Calu3 (cell line): ENCODE results near the gene FASTKD3. TPM values are rescaled to one million over a fixed set of nuclear protein-coding genes. Genes with fewer than 3 reads are reported as not detected.

Source experiments
- BruUV-seq: library from RNA; stranded (reverse); fragments of 400-500 nt; replicated peaks from 2 replicates; lab custom pipeline; 2021; lab: Mats Ljungman, UMichigan
- CTCF ChIA-PET: fragments of 300-600 bp; sonication (Branson Sonifier 250); formaldehyde crosslinking; loops from one replicate; lab custom pipeline; 2022; ENCODE audit warnings: antibody characterized with exemption; lab: Charles Lee
- DNase-seq: peaks from one replicate; pipeline ENCODE4 v3.0.0; 2022
- H3K27ac Mint-ChIP-seq: one replicate; pipeline ENCODE4 v1.8.0; 2022; ENCODE audit warnings: mixed read lengths; ENCODE audit not compliant: unreplicated experiment
- H3K27me3 Mint-ChIP-seq: one replicate; pipeline ENCODE4 v1.8.0; 2022; ENCODE audit warnings: mixed read lengths; ENCODE audit not compliant: unreplicated experiment
- H3K36me3 Mint-ChIP-seq: one replicate; pipeline ENCODE4 v1.8.0; 2022; ENCODE audit warnings: mild to moderate bottlenecking, moderate library complexity, mixed read lengths; ENCODE audit not compliant: insufficient read depth, unreplicated experiment
- H3K4me1 Mint-ChIP-seq: one replicate; pipeline ENCODE4 v1.8.0; 2022; ENCODE audit warnings: mild to moderate bottlenecking, low read depth, mixed read lengths; ENCODE audit not compliant: unreplicated experiment
- H3K4me3 Mint-ChIP-seq: one replicate; pipeline ENCODE4 v1.8.0; 2022; ENCODE audit warnings: mild to moderate bottlenecking, low read depth, moderate library complexity, mixed read lengths; ENCODE audit not compliant: unreplicated experiment
- H3K9me3 Mint-ChIP-seq: one replicate; pipeline ENCODE4 v1.8.0; 2022; ENCODE audit warnings: low read depth, mixed read lengths; ENCODE audit not compliant: unreplicated experiment
- intact Hi-C: fragments of 100-400 bp; cut with micrococcal nuclease; formaldehyde crosslinking; loops from one replicate; pipeline ENCODE4 v1.10.0; 2022; ENCODE audit not compliant: unreplicated experiment
- total RNA-seq: library from RNA; stranded (reverse); gene quantifications from 2 replicates; pipeline ENCODE4 v1.2.3, GENCODE V29; 2022
- TF ChIP-seq, protein P1 (sequence below): fragments of 200-600 bp; IDR thresholded peaks from one replicate; pipeline ENCODE4 v1.8.0; 2022; ENCODE audit warnings: antibody characterized with exemption; ENCODE audit not compliant: unreplicated experiment

Gene FASTKD3
- total RNA-seq, 1 experiment from 2014 or later: 13.5 TPM

DNA sequence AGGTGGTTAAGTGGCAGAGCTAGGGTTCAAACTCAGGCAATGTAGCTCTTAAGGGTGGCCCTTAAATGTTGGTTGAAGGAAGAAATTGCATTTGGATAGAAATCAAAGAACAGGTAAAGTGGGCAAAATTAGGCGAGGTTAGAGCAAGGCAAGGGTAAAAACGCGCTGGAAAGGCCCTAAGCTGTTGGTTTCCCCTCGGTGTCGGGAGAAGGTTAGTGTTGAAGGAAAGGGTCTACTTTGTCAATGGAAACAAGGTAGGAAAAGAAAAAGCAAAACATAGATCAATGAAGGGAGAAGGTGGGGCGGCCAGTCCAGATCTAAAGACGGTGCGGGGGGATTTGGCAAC, 431 bp downstream of the FASTKD3 start:
- CTCF ChIA-PET: no interaction called here
- no peak for DNase-seq
- H3K4me1 Mint-ChIP-seq: peaks cover 31% of the 10 kb centered on the region
- H3K4me3 Mint-ChIP-seq: peak overlapping the region; percentile 88
- BruUV-seq: no TSS peak
- intact Hi-C loops: no loop called here
- H3K9me3 Mint-ChIP-seq: no peaks in the 10 kb centered on the region
- peak overlapping the region; percentile 78 for H3K27ac Mint-ChIP-seq
- H3K27me3 Mint-ChIP-seq: no peaks in the 10 kb centered on the region
- peaks cover 35% of the 10 kb centered on the region for H3K36me3 Mint-ChIP-seq
- TF ChIP-seq, protein P1, sequence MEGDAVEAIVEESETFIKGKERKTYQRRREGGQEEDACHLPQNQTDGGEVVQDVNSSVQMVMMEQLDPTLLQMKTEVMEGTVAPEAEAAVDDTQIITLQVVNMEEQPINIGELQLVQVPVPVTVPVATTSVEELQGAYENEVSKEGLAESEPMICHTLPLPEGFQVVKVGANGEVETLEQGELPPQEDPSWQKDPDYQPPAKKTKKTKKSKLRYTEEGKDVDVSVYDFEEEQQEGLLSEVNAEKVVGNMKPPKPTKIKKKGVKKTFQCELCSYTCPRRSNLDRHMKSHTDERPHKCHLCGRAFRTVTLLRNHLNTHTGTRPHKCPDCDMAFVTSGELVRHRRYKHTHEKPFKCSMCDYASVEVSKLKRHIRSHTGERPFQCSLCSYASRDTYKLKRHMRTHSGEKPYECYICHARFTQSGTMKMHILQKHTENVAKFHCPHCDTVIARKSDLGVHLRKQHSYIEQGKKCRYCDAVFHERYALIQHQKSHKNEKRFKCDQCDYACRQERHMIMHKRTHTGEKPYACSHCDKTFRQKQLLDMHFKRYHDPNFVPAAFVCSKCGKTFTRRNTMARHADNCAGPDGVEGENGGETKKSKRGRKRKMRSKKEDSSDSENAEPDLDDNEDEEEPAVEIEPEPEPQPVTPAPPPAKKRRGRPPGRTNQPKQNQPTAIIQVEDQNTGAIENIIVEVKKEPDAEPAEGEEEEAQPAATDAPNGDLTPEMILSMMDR: no peak

DNA sequence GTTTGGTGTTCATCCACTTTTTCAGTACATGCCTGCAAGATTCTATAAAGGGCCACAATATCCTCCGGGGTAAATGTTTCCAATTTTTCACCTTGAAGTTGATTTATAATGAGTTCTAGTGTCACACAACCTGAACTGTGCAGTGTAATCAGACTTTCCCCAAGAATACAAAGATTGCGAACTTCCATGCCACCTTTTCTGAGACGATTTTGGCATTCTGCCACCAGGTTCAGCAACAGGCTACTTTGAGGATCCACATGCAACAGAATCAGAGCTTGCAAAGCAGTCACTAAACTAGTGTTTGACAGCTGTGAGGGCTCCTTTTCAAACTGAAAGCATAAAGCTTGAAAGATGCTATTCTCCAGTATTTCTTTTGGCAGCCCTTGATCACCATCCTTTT, 1.6 kb downstream of the FASTKD3 start:
- no TSS peak for BruUV-seq

DNA sequence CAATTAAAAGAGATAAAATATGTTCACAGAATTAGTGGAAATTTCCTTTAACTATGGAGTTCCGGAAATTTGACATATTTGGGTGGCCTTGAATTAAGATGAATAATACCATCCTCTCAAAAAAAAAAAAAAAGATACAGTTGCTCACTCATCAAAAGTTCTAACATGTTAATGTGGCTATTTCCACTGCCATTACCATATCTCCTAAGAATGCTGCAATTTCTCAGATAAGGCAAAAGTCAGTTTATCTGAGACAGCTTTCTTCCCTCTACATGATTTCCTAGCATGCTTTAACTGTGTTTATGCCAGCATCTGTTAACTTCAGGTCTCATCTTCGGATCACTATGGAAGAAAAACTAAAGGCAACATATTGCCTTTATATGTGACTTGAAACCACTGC, 2.6 kb downstream of the FASTKD3 start:
- Mint-ChIP-seq H3K27ac (no peak overlapping the region), H3K4me3 (no peak overlapping the region), H3K4me1 (peaks cover 9% of the 10 kb centered on the region), H3K27me3 (no peaks in the 10 kb centered on the region), H3K9me3 (no peaks in the 10 kb centered on the region), H3K36me3 (peaks cover 39% of the 10 kb centered on the region)
- intact Hi-C loops: no loop called here
- CTCF ChIA-PET: no interaction called here
- TF ChIP-seq, protein P1: no peak
- no peak for DNase-seq
- no TSS peak for BruUV-seq

More for the DNA sequence above, 1.6 kb downstream of the FASTKD3 start:
- TF ChIP-seq, protein P1: no peak
- intact Hi-C loops: no loop called here
- H3K27ac Mint-ChIP-seq: no peak overlapping the region
- no peak for DNase-seq
- H3K4me3 Mint-ChIP-seq: no peak overlapping the region
- no peaks in the 10 kb centered on the region for H3K27me3 Mint-ChIP-seq
- peaks cover 20% of the 10 kb centered on the region for H3K4me1 Mint-ChIP-seq
- peaks cover 35% of the 10 kb centered on the region for H3K36me3 Mint-ChIP-seq
- no peaks in the 10 kb centered on the region for H3K9me3 Mint-ChIP-seq
- CTCF ChIA-PET: no interaction called here

DNA sequence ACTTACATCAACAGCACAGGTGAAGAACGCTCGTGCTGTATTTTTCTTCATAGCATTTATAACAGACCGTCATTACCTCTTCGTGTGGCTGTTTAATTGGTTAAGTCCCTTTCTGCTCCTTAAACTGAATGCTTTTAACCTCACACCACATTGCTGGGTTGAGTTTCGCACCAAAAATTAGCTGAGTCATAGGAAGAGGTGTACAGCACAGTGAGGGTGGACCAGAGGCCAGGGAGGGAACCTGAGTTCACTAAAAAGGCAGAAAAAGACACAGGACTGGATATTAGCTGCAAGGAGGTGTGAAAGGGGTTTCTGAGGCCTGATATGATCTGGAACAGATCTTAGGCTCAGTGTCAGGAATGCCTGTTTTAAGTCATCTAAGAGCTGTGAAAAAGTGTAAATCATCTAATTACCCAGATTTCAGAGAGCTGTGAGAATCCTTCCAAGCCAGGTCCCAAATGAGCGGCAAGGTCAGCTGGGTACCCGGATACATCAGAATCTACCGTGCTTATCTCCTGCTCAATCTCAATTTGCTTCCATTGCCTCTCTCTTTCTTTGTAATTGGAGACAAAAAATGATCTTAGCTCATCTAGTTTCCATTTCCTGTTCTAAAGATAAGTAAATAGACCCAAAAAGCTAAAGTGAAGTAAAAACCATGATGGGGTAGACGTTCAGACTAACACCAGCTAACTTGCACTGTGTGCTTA, 10.8 kb downstream of the FASTKD3 start:
- CTCF ChIA-PET: interaction anchor here (0.5 kb wide), 1 partner anchor 33 kb away, joined by 7 read pairs; no protein-coding TSS in a partner anchor
- Mint-ChIP-seq H3K27ac (no peak overlapping the region), H3K27me3 (no peaks in the 10 kb centered on the region), H3K36me3 (peaks cover 12% of the 10 kb centered on the region), H3K4me3 (no peak overlapping the region), H3K9me3 (peaks cover 2% of the 10 kb centered on the region), H3K4me1 (no peaks in the 10 kb centered on the region)
- DNase-seq: no peak
- intact Hi-C loops: loop anchor here (2.0 kb wide), 1 partner anchor 597 kb away; no protein-coding TSS in a partner anchor
- BruUV-seq: no TSS peak
- TF ChIP-seq, protein P1: no peak
